ENCODE measurements around the gene DPM3.

DNA sequence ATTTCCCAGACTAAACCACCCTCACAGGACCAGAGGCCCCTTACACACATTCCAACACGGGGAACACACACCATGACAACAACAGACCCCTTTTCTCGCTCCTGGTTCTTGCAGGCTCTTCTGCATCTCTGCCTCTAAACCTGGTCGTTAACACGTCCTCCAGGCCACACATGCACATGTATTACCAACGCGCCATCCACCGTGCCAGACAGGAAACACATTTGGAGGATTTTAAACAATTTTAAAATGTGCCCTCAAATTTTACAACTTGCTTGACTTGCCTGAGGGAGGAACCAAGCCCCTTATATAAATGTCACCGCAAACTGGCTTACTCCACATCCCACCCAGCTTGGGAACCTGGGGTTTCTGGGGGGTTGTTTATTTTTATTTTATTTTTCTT, 29.5 kb downstream of the DPM3 start:
- TF ChIP-seq RAD21 (IDR thresholded peaks at IDR 0.05; ENCODE audit: low read length) (no peak), ELF1 (IDR thresholded peaks at IDR 0.05) (no peak), MXI1 (IDR thresholded peaks at IDR 0.05; ENCODE audit: low read depth, low read length) (no peak), RFX5 (IDR thresholded peaks at IDR 0.05; ENCODE audit: low read length) (no peak), EP300 (IDR thresholded peaks at IDR 0.05; ENCODE audit: borderline replicate concordance in 1 of 2, low read depth in 1 of 2, low read length in 1 of 2) (no peak)
- TF ChIP-seq, protein P1, sequence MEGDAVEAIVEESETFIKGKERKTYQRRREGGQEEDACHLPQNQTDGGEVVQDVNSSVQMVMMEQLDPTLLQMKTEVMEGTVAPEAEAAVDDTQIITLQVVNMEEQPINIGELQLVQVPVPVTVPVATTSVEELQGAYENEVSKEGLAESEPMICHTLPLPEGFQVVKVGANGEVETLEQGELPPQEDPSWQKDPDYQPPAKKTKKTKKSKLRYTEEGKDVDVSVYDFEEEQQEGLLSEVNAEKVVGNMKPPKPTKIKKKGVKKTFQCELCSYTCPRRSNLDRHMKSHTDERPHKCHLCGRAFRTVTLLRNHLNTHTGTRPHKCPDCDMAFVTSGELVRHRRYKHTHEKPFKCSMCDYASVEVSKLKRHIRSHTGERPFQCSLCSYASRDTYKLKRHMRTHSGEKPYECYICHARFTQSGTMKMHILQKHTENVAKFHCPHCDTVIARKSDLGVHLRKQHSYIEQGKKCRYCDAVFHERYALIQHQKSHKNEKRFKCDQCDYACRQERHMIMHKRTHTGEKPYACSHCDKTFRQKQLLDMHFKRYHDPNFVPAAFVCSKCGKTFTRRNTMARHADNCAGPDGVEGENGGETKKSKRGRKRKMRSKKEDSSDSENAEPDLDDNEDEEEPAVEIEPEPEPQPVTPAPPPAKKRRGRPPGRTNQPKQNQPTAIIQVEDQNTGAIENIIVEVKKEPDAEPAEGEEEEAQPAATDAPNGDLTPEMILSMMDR (IDR thresholded peaks at IDR 0.05), result no peak
- TF ChIP-seq, protein P2, sequence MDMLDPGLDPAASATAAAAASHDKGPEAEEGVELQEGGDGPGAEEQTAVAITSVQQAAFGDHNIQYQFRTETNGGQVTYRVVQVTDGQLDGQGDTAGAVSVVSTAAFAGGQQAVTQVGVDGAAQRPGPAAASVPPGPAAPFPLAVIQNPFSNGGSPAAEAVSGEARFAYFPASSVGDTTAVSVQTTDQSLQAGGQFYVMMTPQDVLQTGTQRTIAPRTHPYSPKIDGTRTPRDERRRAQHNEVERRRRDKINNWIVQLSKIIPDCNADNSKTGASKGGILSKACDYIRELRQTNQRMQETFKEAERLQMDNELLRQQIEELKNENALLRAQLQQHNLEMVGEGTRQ (IDR thresholded peaks at IDR 0.05; ENCODE audit: borderline replicate concordance, low read depth, low read length), result no peak
- TF ChIP-seq, protein P3, sequence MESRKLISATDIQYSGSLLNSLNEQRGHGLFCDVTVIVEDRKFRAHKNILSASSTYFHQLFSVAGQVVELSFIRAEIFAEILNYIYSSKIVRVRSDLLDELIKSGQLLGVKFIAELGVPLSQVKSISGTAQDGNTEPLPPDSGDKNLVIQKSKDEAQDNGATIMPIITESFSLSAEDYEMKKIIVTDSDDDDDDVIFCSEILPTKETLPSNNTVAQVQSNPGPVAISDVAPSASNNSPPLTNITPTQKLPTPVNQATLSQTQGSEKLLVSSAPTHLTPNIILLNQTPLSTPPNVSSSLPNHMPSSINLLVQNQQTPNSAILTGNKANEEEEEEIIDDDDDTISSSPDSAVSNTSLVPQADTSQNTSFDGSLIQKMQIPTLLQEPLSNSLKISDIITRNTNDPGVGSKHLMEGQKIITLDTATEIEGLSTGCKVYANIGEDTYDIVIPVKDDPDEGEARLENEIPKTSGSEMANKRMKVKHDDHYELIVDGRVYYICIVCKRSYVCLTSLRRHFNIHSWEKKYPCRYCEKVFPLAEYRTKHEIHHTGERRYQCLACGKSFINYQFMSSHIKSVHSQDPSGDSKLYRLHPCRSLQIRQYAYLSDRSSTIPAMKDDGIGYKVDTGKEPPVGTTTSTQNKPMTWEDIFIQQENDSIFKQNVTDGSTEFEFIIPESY (IDR thresholded peaks at IDR 0.05; ENCODE audit: borderline replicate concordance, low read depth), result no peak

Measured in SK-N-SH (cell line).